H9 (cell line): ENCODE results near the gene TMEM222. TPM values are rescaled to one million over a fixed set of nuclear protein-coding genes. Genes with fewer than 3 reads are reported as not detected.

Experiments used
- DNase-seq: peaks from one replicate; pipeline ENCODE4 v3.0.0-alpha.2; 2017
- H2AFZ ChIP-seq: one replicate; pipeline ENCODE4 v1.6.1; 2013; ENCODE audit warnings: mild to moderate bottlenecking, low read length, control low read depth, moderate library complexity
- H2AK5ac ChIP-seq: 2 replicates; pipeline ENCODE4 v1.6.1; 2013; ENCODE audit warnings: low read length, control low read depth, mixed read lengths; ENCODE audit not compliant: insufficient read length
- H2BK120ac ChIP-seq: one replicate; pipeline ENCODE4 v1.6.1; 2013; ENCODE audit warnings: low read depth, mild to moderate bottlenecking, low read length, control low read depth, inconsistent platforms; ENCODE audit not compliant: poor library complexity, severe bottlenecking
- H2BK12ac ChIP-seq: 2 replicates; pipeline ENCODE4 v1.6.1; 2013; ENCODE audit warnings: low read length, control low read depth, mixed read lengths, low read depth; ENCODE audit not compliant: insufficient read length
- H2BK15ac ChIP-seq: 2 replicates; pipeline ENCODE4 v1.6.1; 2013; ENCODE audit warnings: low read depth, low read length, control low read depth
- H2BK20ac ChIP-seq: one replicate; pipeline ENCODE4 v1.6.1; 2013; ENCODE audit warnings: low read depth, mild to moderate bottlenecking, low read length, control low read depth, inconsistent platforms; ENCODE audit not compliant: poor library complexity, severe bottlenecking
- H2BK5ac ChIP-seq: 2 replicates; pipeline ENCODE4 v1.6.1; 2013; ENCODE audit warnings: low read length, control low read depth, mixed read lengths; ENCODE audit not compliant: insufficient read length
- H3K14ac ChIP-seq: 2 replicates; pipeline ENCODE4 v1.6.1; 2013; ENCODE audit warnings: low read length, control low read depth; ENCODE audit not compliant: insufficient read depth
- H3K18ac ChIP-seq: 2 replicates; pipeline ENCODE4 v1.6.1; 2013; ENCODE audit warnings: low read depth, mild to moderate bottlenecking, mixed read lengths, low read length, control low read depth; ENCODE audit not compliant: insufficient read length
- H3K23ac ChIP-seq: 2 replicates; pipeline ENCODE4 v1.6.1; 2013; ENCODE audit warnings: low read length, control low read depth, mixed read lengths, low read depth; ENCODE audit not compliant: insufficient read length
- H3K23me2 ChIP-seq: 2 replicates; pipeline ENCODE4 v1.6.1; 2013; ENCODE audit warnings: low read depth, mild to moderate bottlenecking, mixed read lengths, low read length, control low read depth; ENCODE audit not compliant: insufficient read length, poor library complexity, severe bottlenecking
- H3K27ac ChIP-seq: 2 replicates; pipeline ENCODE4 v1.5.1; 2013; ENCODE audit warnings: low read length, control low read depth, mixed read lengths, low read depth; ENCODE audit not compliant: insufficient read length
- H3K27me3 ChIP-seq: 2 replicates; pipeline ENCODE4 v1.6.1; 2013; ENCODE audit warnings: low read length, control low read depth, inconsistent platforms; ENCODE audit not compliant: insufficient read depth
- H3K4ac ChIP-seq: 2 replicates; pipeline ENCODE4 v1.6.1; 2013; ENCODE audit warnings: low read depth, mild to moderate bottlenecking, control low read depth, inconsistent platforms, low read length, moderate library complexity
- H3K4me1 ChIP-seq: 2 replicates; pipeline ENCODE4 v1.6.1; 2013; ENCODE audit warnings: low read length, control low read depth, inconsistent platforms; ENCODE audit not compliant: insufficient read depth
- H3K4me2 ChIP-seq: 2 replicates; pipeline ENCODE4 v1.6.1; 2013; ENCODE audit warnings: low read length, control low read depth, mixed read lengths; ENCODE audit not compliant: insufficient read length, insufficient read depth
- H3K56ac ChIP-seq: 2 replicates; pipeline ENCODE4 v1.6.1; 2013; ENCODE audit warnings: low read depth, mild to moderate bottlenecking, mixed read lengths, low read length, control low read depth; ENCODE audit not compliant: insufficient read length
- H3K79me1 ChIP-seq: 2 replicates; pipeline ENCODE4 v1.6.1; 2013; ENCODE audit warnings: low read depth, mild to moderate bottlenecking, moderate library complexity, low read length, control low read depth, inconsistent platforms; ENCODE audit not compliant: insufficient read depth, poor library complexity, severe bottlenecking
- H3K79me2 ChIP-seq: 2 replicates; pipeline ENCODE4 v1.6.1; 2013; ENCODE audit warnings: low read length, control low read depth, inconsistent platforms; ENCODE audit not compliant: insufficient read depth
- H3K9ac ChIP-seq: 2 replicates; pipeline ENCODE4 v1.6.1; 2013; ENCODE audit warnings: low read length, control low read depth, mixed read lengths; ENCODE audit not compliant: insufficient read length; ENCODE audit errors: extremely low read depth
- H3K9me3 ChIP-seq: one replicate; pipeline ENCODE4 v1.6.1; 2013; ENCODE audit warnings: low read depth, low read length, inconsistent platforms; ENCODE audit not compliant: control insufficient read depth
- H3T11ph ChIP-seq: one replicate; pipeline ENCODE4 v1.6.1; 2013; ENCODE audit warnings: mild to moderate bottlenecking, low read length, control low read depth, inconsistent platforms
- H4K20me1 ChIP-seq: one replicate; pipeline ENCODE4 v1.6.1; 2013; ENCODE audit not compliant: control insufficient read depth, insufficient read length, insufficient read depth
- H4K5ac ChIP-seq: 2 replicates; pipeline ENCODE4 v1.6.1; 2013; ENCODE audit warnings: low read depth, mild to moderate bottlenecking, mixed read lengths, low read length, control low read depth; ENCODE audit not compliant: insufficient read length
- H4K8ac ChIP-seq: replicated peaks from 2 replicates; pipeline ENCODE4 v1.6.1; 2013; ENCODE audit warnings: low read length, control low read depth, mixed read lengths, low read depth; ENCODE audit not compliant: insufficient read length
- H4K91ac ChIP-seq: 2 replicates; pipeline ENCODE4 v1.6.1; 2013; ENCODE audit warnings: low read depth, mild to moderate bottlenecking, moderate library complexity, mixed read lengths, low read length, control low read depth; ENCODE audit not compliant: insufficient read length
- H3K27ac Mint-ChIP-seq, 3 experiments: 2 replicates in 2 of 3; 3 replicates in 1 of 3; pipeline ENCODE4 v1.8.0; 2020 to 2021; ENCODE audit warnings: mixed read lengths in 3 of 3, mild to moderate bottlenecking in 1 of 3, moderate library complexity in 1 of 3
- H3K27me3 Mint-ChIP-seq: 2 replicates; pipeline ENCODE4 v1.8.0; 2021; ENCODE audit warnings: low read depth, mild to moderate bottlenecking, moderate library complexity, mixed read lengths
- H3K36me3 Mint-ChIP-seq, 3 experiments: 2 replicates in 2 of 3; 3 replicates in 1 of 3; pipeline ENCODE4 v1.8.0; 2020 to 2021; ENCODE audit warnings: low read depth in 3 of 3, mixed read lengths in 3 of 3; ENCODE audit not compliant: insufficient read depth in 1 of 3
- H3K4me1 Mint-ChIP-seq, 2 experiments: 2 replicates each; pipeline ENCODE4 v1.8.0; 2020; ENCODE audit warnings: mixed read lengths in 2 of 2
- H3K4me3 Mint-ChIP-seq, 2 experiments: 2 replicates in 1 of 2; 3 replicates in 1 of 2; pipeline ENCODE4 v1.8.0; 2020 to 2021; ENCODE audit warnings: mild to moderate bottlenecking in 2 of 2, mixed read lengths in 2 of 2, moderate library complexity in 1 of 2
- H3K9me3 Mint-ChIP-seq, 2 experiments: 2 replicates in 1 of 2; 3 replicates in 1 of 2; pipeline ENCODE4 v1.8.0; 2020; ENCODE audit warnings: mild to moderate bottlenecking in 2 of 2, mixed read lengths in 2 of 2, moderate library complexity in 1 of 2
- WGBS: extraction: QIAGEN DNeasy Blood & Tissue Kit; methylation state at CpG from one replicate; pipeline ENCODE4 v1.1.7; 2013; ENCODE audit warnings: missing lambda C conversion rate, low lambda C conversion rate, mixed read lengths; ENCODE audit not compliant: insufficient read length; ENCODE audit errors: extremely low coverage; 5-methylcytosine and 5-hydroxymethylcytosine counted together
- total RNA-seq: library from RNA; stranded (reverse); gene quantifications from 2 replicates; pipeline ENCODE4 v1.2.1, GENCODE V29; 2021
- TF ChIP-seq, protein P1 (sequence below): fragments of 200-600 bp; sonication (generic); conservative IDR thresholded peaks from 3 replicates; pipeline ENCODE4 v1.8.0; 2021; ENCODE audit warnings: antibody characterized with exemption, mild to moderate bottlenecking

TMEM222 gene
- total RNA-seq, 1 experiment from 2014 or later = 36.8 TPM

DNA sequence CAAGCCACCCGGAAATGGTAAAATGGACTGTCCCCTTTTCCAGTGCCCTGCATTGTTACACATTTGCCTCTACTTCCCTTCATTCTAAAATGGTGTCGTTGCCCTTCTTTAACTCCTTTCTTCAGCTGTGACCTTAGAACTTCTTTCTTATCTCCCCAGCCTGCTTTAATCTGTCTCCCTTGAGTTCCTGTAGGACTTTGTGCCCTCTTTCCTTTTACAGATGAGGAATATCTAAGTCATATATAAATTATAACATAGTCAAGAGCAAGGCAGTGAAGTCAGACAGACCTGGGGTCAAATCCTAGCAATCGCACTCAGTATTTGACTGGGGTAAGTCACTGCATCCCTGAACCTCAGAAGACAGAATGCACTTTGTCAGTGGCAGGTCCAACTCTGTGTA is 31.4 kb upstream of the TMEM222 start:
- no peak overlapping the region for H2BK20ac ChIP-seq
- no peak overlapping the region for H2AFZ ChIP-seq
- no peak overlapping the region for H3K4me2 ChIP-seq
- Mint-ChIP-seq H3K36me3 (peaks cover 15 to 23% (median 18%) of the 10 kb centered on the region in 3 experiments; a peak in 5 of 7 replicates), H3K4me3 (no peak overlapping the region), H3K9me3 (peaks cover 5 to 6% of the 10 kb centered on the region in 2 experiments; a peak in 2 of 5 replicates), H3K27me3 (no peaks in the 10 kb centered on the region), H3K4me1 (peaks cover 0 to 4% of the 10 kb centered on the region in 2 experiments; a peak in 1 of 4 replicates), H3K27ac (no peak overlapping the region)
- no peak overlapping the region for H3K9ac ChIP-seq
- H3T11ph ChIP-seq = no peak overlapping the region
- no peak for DNase-seq
- H2BK15ac ChIP-seq = no peak overlapping the region
- no peaks in the 10 kb centered on the region for H3K9me3 ChIP-seq
- no peaks in the 10 kb centered on the region for H3K4me1 ChIP-seq
- H4K5ac ChIP-seq = no peak overlapping the region
- H2BK5ac ChIP-seq = no peak overlapping the region
- no peak overlapping the region for H4K8ac ChIP-seq
- no peaks in the 10 kb centered on the region for H3K79me1 ChIP-seq
- H2BK120ac ChIP-seq = no peak overlapping the region
- no peak overlapping the region for H3K14ac ChIP-seq
- no peaks in the 10 kb centered on the region for H3K23me2 ChIP-seq
- H2BK12ac ChIP-seq = no peak overlapping the region
- no peaks in the 10 kb centered on the region for H3K27me3 ChIP-seq
- no peak overlapping the region for H3K4ac ChIP-seq
- no CpG with 5 or more reads among the region's 3 CpGs for WGBS
- no peak overlapping the region for H3K18ac ChIP-seq
- no peak overlapping the region for H3K27ac ChIP-seq
- H3K23ac ChIP-seq = no peak overlapping the region
- no peaks in the 10 kb centered on the region for H4K20me1 ChIP-seq
- no peak overlapping the region for H2AK5ac ChIP-seq
- H3K79me2 ChIP-seq = no peaks in the 10 kb centered on the region
- TF ChIP-seq, protein P1, sequence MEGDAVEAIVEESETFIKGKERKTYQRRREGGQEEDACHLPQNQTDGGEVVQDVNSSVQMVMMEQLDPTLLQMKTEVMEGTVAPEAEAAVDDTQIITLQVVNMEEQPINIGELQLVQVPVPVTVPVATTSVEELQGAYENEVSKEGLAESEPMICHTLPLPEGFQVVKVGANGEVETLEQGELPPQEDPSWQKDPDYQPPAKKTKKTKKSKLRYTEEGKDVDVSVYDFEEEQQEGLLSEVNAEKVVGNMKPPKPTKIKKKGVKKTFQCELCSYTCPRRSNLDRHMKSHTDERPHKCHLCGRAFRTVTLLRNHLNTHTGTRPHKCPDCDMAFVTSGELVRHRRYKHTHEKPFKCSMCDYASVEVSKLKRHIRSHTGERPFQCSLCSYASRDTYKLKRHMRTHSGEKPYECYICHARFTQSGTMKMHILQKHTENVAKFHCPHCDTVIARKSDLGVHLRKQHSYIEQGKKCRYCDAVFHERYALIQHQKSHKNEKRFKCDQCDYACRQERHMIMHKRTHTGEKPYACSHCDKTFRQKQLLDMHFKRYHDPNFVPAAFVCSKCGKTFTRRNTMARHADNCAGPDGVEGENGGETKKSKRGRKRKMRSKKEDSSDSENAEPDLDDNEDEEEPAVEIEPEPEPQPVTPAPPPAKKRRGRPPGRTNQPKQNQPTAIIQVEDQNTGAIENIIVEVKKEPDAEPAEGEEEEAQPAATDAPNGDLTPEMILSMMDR = no peak
- no peak overlapping the region for H3K56ac ChIP-seq
- H4K91ac ChIP-seq = no peak overlapping the region
